Activated naive CD8-positive, alpha-beta T cell treated with anti-CD3 and anti-CD28 coated beads, Interleukin-2, amount 50 U/mL, for 16 hours (primary cell): ENCODE measurements around the gene SIVA1.

Source experiments
- DNase-seq: peaks from one replicate; pipeline ENCODE4 v3.0.0-alpha.2; 2020; ENCODE audit warnings: low read depth, low spot score

Gene SIVA1

DNA sequence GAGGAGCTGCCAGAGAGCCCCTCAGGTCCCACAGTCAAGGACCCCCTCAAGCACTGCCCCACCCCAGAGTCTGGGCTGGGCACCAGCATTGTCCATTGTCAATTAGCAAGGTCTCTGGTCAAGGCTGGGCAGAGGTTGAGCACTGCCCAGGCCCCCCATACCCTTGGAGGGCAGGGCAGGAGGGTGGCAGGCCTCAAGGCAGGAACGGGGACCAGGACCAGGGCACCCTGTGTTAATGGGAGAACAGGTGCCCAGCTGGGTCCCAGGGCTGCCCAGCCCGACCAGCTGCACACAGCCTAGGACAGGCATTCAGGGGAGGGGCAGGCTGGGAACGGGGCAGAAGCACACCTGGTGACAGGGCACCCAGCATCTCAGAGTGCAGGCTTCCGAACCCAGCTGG, 18.4 kb downstream of the SIVA1 start:
- DNase-seq, result no peak

DNA sequence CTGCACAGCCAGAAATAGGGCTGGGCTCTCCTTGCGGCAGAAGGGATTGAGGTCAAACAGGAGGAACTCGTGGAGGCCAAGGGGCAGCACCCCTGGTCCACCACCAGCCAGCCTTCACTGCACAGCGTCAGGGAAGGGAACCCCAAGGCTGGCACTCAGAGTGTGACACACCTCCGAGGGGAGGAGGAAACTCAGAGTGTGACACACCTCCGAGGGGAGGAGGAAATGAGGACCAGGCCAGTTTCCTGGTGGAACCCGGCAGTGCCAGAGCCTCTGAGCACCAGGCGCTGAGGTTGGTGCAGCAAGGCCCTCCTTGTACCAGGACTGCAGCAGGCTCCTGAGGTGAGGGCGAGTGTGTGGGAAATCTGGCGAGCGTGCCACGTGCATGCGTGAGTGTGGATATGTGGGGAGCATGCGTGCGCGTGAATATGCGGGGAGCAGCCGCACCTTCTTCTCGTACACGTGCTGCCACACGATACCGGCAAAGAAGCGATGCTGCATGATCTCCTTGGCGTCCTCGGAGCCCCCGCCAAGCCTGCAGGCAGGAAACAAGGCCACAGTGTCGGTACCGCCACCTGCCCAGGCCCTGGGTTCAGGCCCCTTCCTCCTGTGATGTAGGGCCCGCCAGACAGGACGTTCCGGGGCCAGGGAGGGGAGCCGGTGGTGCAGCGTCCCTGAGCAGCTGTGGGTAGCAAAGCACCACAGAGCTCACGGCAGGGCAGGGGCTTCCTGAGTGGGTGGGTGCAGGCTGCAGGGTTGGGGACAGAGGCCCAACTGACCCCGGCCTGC, 19.2 kb downstream of the SIVA1 start:
- DNase-seq, result no peak

DNA sequence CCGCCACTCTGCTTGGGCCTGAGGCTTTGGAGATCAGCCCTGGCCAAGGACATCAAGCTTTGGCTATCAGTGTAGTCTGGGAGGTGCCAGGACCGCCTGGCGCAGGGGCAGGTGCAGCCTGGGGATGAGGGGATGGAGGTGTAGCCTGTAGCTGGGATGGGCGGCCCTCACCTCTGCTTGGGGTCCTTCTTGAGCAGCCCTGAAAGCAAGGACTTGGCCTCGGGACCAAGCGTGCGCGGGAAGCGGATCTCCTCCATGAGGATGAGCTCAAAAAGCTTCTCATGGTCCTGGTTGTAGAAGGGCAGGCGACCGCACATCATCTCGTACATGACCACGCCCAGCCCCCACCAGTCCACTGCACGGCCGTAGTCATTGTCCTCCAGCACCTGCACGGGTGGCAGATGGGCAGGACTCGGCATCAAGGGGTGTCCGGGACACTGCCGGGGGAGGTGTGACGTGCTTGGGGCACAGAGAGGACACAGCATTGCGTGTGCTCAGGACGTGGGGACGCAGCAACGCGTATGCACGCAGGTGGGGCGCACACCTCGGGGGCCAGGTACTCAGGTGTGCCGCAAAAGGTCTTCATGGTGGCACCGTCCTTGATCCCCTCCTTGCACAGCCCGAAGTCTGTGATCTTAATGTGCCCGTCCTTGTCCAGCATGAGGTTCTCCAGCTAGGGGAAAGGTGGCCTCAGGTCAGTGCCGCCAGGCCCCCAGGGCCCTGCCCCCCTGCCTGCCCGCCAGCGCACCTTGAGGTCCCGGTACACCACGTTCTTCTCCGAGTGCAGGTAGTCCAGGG, 20.0 kb downstream of the SIVA1 start:
- no peak for DNase-seq

DNA sequence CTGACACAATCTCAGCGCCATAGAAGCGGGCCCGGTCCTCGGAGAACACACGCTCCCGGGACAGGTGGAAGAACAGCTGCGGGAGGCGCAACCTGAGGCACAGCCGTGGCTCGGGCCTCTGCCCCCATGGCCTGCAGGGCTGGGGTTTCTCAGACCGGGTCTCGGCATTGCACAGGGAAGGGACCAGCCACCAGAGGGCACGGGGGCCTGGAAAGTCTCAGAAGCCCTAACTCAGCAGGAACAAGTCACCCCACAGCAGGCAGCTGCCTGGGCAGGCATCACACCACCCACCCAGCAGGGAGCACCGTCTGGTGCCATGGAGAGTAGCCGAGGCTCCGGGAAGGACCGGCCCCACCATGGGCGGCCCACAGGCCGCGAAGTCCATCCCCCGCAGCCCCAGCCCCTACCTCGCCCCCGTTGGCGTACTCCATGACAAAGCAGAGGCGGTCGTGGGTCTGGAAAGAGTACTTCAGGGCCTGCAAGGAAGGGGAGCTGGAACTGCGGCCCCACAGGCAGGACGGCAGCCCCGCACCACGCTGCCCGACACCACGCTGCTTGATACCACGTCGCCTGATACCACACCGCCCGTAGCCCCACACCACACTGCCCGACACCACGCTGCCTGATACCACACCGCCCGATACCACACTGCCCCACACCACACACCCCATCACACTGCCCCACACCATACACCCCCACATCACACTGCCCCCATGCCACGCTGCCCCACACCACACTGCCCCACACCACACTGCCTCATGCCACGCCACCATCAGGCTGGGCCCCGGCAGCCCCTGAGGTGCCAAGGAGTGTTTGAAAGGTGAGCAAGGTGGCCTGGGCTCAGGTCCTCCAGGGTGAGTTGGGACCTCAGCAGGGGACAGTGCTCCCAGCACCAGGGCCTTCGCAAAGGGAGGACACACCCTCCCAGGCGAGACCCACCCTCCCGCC, 20.8 kb downstream of the SIVA1 start:
- DNase-seq, result no peak

DNA sequence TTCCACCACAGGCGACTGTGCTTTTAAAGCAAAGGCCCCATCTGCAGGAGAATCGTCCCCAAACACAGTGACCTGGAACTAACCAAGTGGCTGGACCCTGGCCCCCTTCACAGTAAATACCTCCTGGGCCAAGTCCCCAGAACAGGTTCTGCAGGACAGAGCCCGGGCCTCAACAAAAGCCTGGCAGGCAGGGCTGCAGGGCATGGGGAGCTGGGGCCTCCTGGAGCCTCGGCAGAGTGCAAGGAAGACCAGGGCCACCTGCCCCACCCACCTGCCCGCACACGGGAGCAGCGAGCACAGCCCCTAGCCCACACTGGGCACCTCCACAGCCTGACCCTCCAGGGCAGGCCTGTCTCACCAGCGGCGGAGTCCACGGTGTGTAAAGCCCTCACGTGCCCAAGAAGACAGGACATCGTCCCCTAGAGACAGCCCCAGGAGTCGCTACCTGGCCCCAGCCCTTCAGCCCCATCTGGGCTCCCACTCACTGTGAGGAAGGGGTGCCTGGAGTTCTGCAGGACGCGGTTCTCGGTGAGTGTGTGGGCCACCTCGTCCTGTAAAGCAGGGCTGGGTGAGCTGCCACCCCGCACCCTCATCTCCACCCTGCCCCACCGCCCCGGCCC, 21.6 kb downstream of the SIVA1 start:
- DNase-seq, result no peak

DNA sequence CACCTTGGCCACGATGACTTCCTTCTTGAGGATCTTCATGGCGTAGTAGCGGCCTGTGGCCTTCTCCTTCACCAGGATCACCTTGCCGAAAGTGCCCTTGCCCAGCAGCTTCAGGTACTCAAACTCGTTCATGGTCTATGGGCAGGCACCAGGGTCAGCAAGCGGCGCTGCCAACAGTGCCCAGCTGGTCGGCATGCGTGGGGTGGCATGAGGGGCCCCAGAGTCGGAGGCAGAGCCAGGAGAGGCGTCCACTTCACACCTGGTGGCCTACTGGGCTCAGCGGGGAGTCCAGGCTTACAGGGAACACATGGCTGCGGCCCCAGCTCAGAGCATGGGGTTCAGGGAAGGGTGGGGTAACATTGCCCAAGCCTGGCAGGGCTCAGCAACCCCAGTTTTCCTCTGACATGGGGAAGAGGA, 22.1 kb downstream of the SIVA1 start:
- DNase-seq, result no peak

DNA sequence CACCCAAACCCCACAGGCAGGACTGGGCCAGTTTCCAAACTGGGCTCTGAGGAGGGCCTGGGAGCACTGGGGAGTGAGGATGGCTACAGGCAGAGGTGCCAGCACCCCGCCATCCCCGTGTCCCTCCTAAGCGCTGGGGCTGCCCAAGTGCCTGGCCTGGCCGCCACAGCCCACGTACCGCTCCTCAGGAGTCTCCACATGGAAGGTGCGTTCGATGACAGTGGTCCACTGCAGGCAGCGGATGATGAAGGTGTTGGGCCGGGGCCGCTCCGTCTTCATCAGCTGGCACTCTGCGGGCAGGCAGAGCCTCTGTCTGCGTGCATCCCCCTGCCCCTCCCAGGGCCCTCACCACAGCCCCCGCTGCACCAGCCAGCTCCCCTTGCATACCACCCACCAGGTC, 23.5 kb downstream of the SIVA1 start:
- no peak for DNase-seq

DNA sequence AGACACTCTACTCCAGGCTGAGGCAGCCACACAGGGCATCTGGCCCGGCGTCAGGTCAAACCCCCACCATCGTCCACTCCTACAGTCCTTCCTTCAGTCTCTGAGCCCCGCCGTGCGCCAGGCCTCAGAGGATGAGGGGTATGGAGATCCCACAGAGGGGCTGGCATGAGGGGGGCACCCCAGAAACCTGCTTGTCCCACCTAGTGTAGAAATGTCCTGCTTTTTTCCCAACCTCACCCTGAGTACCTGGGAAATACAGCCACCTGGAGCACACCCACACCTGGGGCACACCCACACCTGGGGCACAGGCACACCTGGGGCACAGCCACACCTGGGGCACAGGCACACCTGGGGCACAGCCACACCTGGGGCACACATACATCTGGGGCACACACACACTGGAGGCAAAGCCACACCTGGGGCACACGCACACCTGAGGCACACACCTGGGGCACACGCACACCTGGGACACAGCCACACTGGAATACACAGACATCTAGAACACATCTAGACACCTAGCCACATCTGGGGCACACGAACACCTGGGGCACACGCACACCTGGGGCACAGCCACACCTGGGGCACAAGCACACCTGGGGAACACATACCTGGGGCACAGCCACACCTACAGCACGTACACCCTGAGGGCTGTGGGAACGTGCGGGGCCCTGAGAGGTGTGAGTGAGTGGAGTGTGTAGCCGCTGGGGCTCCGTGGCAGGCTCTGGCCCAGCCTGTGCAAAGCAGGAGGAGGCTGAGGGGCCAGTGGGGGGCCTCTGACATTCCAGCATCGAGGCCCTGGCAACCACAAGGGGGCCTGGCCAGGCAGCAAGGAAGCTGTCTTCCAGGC, 24.2 kb downstream of the SIVA1 start:
- DNase-seq, result no peak

DNA sequence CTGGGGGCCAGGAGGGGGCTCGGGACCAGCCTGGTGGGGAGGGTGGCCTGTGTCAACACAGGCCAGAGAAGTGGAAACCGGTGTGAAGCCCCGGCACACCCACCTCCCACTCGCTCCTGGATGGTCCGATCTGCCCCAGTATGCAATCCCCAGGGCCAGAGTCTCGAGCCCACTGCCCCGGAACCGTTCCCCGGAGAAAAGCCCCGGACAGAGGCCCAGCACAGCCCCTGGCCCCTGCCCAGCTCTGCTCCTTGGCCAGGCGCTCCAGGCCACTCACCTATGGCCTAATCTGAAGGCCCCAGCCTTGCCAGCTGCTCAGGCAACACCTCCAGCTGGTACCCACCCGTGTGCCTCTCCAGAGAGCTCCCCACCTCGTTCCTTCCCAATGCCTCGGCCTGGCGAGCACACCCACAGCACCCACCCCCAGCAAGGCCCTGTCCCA, 24.9 kb downstream of the SIVA1 start:
- no peak for DNase-seq

DNA sequence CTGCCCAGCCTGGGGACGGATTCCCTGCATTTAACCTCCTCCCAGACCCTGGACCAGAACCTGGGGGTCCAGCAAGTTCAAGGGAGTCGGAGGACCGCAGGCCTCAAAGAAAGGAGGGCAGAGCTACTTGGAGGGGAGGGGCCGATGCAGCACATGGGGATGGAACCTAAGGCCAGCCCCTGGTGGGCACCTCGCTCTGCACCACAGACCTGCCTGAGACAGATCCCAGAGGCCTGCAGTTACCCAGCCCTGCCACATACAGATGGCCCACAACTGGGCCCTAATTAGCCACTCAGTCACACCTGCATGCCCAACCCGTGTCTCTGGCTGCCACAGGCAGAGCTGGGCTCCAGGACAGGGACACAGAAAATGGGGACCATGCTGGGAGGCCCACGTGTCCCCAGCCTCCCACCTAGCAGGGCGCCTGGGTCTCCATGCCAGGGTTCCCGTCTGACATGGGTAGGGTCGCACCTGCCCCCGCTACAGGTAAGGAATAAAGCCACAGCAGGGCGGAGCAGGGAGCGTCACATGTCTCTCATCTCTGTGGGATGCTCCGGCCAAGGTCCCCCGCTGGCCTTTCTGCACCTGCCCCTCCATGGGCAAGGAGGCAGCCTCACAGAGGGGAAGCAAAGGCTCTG, 25.9 kb downstream of the SIVA1 start:
- DNase-seq, result no peak

DNA sequence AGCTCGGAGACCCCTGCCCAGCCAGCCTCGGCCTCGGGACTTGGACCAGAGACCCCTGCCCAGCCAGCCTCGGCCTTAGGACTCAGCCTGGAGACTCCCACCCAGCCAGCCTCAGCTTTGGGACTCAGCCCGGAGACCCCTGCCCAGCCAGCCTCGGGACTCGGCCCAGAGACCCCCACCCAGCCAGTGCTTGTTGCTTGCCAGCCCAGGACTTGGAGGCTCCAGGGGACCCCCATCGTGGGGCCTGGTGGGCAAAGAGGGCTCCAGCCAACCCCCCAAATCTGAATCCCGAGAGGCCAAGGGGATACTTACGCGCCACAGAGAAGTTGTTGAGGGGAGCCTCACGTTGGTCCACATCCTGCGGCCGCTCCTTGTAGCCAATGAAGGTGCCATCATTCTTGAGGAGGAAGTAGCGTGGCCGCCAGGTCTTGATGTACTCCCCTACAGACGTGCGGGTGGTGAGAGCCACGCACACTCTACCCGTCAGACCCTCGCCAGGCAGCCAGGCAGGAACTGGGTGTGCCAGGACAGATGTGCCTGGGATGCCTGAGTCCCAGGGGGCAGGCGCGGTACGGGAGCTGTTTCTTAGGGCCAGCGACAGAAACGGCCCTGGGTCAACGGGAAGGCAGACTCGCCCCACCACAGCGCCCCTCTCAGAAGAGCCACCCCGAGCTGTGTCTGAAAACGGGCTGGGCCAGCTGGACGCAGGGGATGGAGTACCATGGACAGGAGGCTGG, 27.0 kb downstream of the SIVA1 start:
- DNase-seq, result no peak

DNA sequence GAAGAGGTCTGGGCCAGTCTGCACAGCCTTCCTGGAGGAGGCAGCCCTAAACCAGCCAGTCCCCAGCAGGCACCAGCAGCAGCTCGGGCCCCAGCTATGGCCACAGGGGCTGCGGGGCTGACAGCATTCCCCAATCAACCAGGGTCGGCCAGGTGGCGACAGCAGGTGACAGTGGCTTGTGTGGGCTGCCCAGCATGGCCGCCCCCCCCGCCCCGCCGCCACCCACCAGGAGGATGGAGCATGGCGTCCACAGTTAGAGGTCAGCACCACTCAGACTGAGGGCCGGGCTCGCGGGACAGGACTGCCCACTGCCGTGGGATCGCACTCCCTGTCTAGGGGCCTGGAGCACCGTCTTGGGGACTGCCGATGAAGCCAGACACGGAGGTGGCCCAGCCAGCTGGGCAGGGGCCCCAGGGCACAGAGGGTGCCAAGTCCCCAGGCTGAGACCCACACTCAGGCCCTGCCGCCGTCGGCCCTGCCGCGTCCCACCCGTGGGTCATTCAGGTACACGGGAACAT, 27.6 kb downstream of the SIVA1 start:
- no peak for DNase-seq

DNA sequence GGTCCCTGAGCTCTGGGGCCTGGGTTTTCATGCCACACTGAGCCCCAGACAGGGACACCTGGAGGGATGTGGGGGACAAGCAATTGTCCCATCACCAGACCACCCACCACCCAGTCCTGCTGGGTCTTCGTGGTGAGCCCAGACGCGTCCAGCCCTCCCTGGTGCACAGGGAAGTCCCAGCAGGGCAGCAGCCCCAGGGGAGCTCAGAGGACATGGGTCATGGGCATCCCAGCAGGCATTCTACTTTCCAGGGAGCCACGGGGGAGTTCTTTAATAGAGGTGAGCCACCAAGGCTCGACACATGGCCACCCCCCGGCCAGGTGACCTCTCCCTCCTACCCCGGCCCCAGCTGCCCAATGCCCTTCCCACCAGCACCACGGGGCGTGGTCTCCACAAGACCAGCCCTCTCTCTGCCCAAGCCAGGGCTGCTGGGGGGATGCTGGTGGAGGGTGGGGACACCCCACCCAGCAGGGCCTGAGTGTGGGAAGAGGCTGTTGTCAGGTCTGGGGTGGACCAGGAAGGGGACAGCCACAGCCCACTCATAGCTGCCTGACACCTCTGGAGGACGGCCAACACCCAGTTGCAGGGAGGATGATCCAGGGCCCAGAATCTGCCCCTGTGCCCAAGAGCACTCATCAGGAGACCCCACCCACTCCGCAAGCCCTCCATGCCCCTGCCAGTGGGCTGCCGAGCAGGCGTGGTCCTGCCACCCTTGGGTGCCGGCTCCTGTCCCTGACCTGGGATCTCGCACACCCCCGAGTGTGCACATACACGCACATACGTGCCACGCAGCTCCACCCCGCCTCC, 28.5 kb downstream of the SIVA1 start:
- DNase-seq, result no peak

DNA sequence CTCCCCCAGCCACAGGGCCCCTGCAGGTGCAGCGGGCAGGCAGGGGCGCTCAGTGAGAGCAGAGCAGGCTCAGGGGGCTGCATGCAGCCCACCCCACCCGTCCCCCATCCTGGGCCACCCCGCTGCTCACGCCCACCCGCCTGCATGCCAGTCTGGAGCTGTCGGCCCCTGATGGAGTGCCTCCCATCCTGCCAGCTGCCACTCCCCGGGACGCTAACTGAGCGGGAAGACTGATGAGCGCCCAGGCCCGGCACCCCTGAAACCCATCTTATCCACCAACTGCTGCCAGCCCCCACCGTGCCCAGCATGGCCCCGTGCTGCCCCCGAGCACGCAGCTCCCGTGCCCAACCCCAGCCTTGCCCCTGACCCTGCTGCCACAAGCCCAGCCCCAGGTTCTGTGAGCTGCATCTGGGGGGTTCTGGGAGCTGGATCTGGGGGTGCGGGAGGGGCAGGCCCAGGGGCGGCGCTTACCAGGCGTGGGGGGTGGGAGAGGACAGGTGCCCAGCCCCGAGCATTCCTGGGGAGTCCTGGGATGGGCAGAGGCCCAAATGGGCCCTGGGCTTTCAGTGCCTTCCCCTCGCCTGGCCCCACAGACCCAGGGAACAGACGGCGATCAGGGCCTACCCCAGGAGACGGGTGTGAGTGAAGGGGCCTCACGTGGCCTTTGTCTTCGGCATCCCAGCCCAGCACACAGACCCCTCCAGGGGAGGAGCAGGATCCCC, 29.3 kb downstream of the SIVA1 start:
- no peak for DNase-seq

DNA sequence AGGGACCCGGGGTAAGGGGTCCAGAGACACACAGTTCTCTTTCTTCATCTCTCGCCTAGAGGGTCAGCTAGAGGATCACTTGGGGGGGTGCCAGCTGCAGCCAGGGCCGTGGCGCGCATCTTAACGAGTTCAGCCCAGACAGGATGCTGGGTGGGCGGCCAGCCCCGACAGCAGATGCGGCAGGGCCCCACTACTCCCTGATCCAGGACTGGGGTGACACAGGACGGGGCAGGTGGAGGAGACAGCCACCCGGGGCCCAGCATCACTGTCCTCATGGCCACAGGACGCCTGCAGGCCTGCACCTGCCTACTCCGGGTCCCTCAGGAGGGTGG, 29.8 kb downstream of the SIVA1 start:
- no peak for DNase-seq

DNA sequence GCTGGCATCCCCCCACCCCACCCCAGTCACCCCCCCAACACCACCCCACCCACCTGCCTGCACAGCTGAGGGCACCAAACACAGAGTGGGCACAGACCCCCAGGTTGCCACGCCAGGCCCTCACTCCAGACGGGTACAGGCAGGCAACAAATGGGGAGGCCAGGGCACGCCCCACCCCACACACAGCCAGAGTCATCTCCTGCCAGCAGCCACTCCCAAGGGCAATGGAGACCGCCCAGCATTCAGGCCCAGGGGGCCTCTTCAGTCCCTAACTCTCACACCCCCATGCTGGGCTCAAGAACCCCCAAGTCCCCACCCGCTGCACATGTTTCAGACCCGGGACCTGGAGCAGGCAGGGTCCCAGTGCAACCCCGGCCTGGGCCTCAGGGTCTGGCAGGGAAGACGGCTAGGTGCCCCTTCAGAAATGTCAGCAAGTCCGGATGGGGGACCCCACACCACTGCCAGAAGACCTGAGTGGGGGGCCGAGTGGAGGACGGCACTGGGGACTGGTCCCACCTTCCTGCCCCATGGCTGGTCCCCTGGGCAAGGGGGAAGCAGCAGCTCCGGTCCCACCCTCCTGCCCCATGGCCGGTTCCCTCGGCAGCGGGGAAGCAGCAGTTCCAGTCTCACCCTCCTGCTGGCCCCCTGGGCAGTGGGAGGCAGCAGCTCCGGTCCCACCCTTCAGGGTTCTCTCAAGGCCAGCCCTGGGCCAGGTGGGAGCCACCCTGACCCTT, 30.7 kb downstream of the SIVA1 start:
- DNase-seq, result no peak

DNA sequence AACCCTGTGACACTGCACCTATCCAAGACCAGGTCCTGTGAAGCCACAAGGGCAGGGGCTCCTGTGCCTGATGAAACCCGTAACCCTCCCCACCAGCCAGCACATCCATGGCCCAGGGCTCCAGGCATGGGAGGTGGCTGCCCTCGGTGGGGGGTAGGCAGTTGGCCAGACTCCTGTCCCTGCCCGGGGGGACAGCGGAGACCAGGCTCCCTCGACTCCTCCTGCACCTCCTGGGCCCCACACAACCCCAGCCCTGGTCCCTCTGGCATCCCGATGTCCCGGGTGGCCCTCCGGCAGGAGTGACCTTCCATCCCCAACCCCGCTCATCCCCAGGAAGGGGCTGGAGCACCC, 31.2 kb downstream of the SIVA1 start:
- DNase-seq, result no peak
